GM18511 (cell line): ENCODE measurements around the gene RHBDL3.

Source experiments
- ATAC-seq: cut with Tn5 transposase; IDR thresholded peaks from one replicate; pipeline ENCODE4 v1.9.1; 2021; ENCODE audit warnings: mild to moderate bottlenecking, moderate library complexity; ENCODE audit not compliant: unreplicated experiment

Gene RHBDL3

GRCh38 chr17:32266389-32267301 lies 1.0 kb downstream of the RHBDL3 start:
- no peak for ATAC-seq

DNA sequence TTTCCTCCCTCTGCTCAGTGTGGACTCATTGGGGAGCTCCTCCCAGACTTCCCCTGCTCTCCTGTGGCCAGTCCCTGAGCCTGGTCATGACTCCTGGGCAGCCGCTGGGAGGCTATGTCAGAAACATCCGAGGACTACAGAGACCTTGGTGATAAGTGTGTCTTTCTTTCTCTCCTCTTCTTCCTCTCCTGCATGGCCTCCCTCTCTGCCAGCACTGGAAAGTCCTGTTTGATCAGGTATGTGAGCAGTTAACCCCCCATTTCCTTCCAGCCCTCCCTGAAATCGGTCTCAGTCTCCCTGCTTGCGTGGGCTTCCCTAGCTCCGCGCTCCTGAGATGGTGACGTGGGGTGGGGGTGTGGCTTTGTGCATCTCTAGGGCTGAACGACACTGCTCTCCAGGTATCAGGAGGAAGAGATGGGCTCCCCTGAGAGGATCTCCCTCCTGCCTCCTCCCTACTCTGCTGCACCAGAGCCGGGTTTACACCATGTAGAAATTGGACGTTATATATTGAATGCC lies 2.1 kb downstream of the RHBDL3 start:
- ATAC-seq = no peak

GRCh38 chr17:32268734-32269288 lies 3.2 kb downstream of the RHBDL3 start:
- ATAC-seq = no peak

- no peak for ATAC-seq
Measured at GRCh38 chr17:32269377-32269776, 3.7 kb downstream of the RHBDL3 start.

GRCh38 chr17:32271844-32272243 lies 6.2 kb downstream of the RHBDL3 start:
- ATAC-seq = no peak

DNA sequence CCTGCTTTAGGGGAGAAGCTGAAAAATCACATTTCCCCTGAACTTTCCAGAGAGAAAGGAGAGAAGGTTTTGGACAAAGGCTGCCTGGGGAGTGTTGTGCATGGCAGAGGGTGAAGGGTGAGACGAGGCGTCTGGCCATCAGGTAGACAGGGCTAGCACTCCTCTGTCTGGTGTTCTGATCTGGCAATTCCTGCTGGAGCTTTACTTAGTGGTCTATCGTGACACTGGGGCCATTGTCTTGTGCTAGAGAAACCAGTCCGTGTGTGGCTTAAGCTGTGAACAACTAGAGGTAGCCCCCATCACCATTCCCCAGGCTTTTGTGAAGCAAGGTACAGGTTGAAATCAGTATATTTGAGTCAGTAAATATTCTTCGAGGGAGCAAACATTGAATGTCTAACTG lies 8.5 kb downstream of the RHBDL3 start:
- ATAC-seq = no peak

GRCh38 chr17:32274643-32275042 lies 9.0 kb downstream of the RHBDL3 start:
- ATAC-seq = no peak

- no peak for ATAC-seq
Measured at GRCh38 chr17:32275060-32276042, 9.7 kb downstream of the RHBDL3 start.

DNA sequence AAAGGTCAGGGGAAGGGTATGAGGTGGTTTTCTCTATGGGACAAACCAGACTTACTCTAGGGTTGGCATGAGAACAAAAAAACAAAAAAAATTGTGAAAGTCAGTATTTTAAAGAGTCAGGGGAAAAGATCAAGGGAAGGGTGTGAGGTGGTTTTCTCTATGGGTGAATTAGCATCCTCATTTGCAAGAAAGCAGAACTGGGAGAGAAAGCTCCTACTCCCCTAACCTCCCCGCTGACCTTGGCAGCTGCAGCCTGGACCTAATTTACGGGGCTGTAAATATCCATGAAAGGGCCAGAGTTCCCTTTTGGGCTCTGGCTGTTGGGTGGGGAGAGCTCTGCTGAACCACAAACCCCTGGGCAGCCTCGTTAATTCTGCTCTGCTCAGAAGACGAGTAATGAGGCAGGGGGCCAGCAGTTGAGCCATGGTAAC lies 10.6 kb downstream of the RHBDL3 start:
- no peak for ATAC-seq

GRCh38 chr17:32277284-32277683 lies 11.7 kb downstream of the RHBDL3 start:
- no peak for ATAC-seq

GRCh38 chr17:32278815-32279214 lies 13.2 kb downstream of the RHBDL3 start:
- no peak for ATAC-seq

DNA sequence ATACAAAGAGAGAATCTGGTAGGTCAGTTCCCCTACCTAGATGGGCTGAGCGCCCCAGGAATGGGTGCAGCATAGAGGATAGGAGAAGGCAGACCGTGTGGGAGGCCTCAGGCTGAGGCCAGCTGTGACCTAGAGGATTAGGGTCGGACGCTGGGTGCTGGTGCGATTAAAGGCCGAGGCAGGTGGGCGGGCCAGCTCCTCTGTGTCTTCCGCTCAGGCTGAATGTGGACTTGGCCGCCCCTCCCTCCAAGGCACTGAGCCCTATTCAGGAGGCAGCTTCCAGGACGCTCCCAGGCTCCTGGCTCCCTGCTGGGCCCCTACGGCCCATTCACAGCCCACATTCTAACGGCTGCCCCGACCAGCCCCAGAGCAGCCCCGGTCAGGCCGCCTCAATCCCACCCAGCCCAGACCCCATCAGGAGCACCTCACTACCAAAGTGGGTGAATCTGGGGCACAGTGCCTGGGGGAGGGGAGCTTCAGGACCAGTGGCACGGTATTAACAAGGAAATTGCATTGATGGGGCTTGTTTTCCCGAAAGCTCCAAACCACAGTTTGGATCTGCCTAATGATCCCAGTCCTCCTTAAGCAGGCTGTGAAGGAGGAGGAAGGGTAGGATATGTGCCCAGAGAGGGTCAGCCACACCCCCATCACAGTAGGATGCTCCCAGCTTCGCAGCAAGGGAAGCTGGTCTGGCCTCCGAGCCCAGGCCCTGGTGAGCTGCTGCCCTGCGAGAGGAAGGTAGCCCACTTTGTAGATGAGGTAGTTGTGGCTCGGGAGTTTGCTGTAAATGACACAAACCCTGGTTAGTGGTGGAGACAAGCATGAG lies 14.5 kb downstream of the RHBDL3 start:
- ATAC-seq = no peak

DNA sequence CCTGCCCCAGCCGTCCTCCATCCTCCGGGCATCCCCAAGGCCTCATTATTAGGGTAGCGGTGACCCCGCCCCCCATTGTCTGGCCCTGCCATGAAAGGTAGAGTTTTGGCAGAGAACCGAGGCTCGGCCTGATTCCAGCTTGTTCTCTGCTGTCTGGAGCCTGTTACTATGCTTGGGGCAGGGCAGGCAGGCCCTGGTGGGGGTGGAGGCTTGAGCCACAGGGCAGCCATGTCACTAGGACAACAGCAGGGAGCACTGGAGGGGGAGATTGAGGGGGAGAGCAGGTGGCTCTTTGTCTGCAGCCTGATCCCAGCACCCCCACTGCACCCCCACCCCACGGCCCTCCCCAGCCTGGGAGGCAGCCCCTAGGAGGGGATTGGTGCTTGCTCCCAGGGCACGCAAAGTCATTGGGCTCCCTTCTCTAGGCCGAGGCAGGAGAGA lies 15.4 kb downstream of the RHBDL3 start:
- ATAC-seq = no peak

DNA sequence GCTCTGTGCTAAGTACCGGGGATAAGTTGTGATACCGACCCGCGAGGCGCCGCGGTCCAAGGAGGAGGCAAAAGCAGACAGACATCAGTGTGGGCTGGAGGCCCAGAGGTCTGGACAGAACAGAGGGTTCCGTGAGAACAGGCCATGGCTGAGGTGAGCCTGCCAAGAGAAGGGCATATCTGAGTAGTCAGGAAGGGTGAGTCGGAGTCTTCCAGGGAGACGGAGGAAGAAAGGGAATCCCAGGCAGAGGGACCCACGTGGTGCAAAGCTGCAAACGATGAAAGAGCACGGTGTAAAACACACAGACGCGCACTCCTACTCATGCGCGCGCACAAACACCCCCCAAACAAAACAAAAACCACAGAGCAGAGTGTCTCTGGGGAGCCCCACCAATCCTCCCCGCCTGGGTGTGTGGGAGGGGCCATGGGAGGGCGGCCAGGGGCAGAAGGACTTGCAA lies 18.1 kb downstream of the RHBDL3 start:
- no peak for ATAC-seq

GRCh38 chr17:32285306-32285705 lies 19.7 kb downstream of the RHBDL3 start:
- ATAC-seq = no peak

- ATAC-seq = no peak
Measured at GRCh38 chr17:32285746-32286517, 20.3 kb downstream of the RHBDL3 start.

GRCh38 chr17:32286518-32286900 lies 20.9 kb downstream of the RHBDL3 start:
- ATAC-seq = no peak

DNA sequence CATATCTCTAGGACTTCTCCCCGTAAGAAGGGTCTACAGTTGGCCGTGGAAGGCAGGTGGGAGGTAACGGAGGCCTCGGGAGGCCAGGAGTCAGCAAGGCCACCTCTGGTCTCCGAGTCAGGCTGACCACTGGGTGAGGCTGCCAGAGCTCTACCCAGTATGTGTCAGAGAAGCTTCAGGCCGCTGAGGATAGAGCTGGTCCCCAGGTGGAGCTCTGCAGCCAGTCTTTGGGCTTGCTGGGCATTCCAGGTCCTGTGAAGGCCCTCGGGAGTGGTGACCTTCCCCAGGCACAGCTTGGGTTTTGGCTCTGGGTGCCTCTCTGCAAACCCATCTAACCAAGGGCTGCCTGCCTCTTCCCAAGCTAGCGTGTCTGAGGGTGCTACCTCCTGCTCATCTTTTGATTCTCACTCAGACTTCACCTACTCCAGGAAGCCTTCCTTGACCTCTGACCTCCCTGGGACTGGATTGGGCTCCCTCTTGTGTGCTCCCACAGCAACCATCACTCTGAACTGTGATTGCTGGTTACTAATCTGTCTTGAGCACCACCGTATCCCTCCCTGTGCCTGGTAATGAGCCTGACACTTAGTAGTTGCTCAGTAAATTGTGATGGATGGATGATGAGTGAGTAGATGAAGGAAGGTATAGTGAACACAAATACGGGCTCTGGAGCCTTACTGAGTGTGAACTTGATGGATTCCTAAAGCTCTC lies 22.3 kb downstream of the RHBDL3 start:
- no peak for ATAC-seq

DNA sequence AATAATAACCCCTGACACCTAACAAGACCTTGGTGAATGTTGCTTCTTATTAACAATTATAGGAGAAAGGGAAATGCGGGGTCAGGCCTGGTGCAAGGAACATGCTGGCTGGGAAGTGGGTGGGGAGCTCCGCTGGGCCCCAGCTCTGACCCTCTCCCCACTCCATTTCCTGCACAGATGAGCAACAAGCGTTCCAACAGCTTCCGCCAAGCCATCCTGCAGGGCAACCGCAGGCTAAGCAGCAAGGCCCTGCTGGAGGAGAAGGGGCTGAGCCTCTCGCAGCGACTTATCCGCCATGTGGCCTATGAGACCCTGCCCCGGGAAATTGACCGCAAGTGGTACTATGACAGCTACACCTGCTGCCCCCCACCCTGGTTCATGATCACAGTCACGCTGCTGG lies 23.0 kb downstream of the RHBDL3 start:
- ATAC-seq = no peak
